ENCODE data around the gene SRPK1.

The SRPK1 gene

GRCh38 chr6:35795453-35796071 is 125.3 kb downstream of the SRPK1 start:
- Mint-ChIP-seq H3K36me3 (no peaks in the 10 kb centered on the region), H3K4me3 (no peak overlapping the region), H3K4me1 (no peaks in the 10 kb centered on the region), H3K9me3 (no peaks in the 10 kb centered on the region), H3K27ac (no peak overlapping the region)
- DNase-seq (ENCODE audit: low spot score in 2 of 2) (no peak), ATAC-seq (no peak)

- Mint-ChIP-seq H3K4me3 (no peak overlapping the region), H3K9me3 (no peaks in the 10 kb centered on the region), H3K4me1 (no peaks in the 10 kb centered on the region), H3K36me3 (no peaks in the 10 kb centered on the region), H3K27ac (no peak overlapping the region)
- ATAC-seq (no peak), DNase-seq (ENCODE audit: low spot score in 2 of 2) (no peak)
Measured at GRCh38 chr6:35794536-35795452, 126.1 kb downstream of the SRPK1 start.

DNA sequence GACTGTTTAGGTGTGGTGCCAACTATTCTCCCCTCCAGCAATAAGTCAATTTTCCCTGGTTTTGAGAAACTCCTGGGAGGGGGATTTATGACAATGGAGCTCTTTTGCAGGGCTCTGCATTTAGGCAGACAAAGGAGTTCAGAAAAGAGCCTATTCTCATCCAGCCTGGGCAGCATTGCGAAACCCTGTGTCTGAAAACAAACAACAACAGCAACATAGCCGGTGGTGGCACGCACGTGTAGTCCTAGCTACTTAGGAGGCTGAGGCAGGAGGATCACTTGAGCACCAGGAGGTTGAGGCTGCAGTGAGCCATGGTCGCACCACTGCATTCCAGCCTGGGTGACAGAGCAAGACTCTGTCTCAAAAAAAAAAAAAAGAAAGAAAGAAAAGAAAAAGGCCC is 130.2 kb downstream of the SRPK1 start:
- no peak for ATAC-seq
- no peak for DNase-seq (ENCODE audit: low spot score in 2 of 2)
- no peak overlapping the region for H3K4me3 Mint-ChIP-seq
- H3K9me3 Mint-ChIP-seq = no peaks in the 10 kb centered on the region
- H3K36me3 Mint-ChIP-seq = no peaks in the 10 kb centered on the region
- no peaks in the 10 kb centered on the region for H3K4me1 Mint-ChIP-seq
- no peak overlapping the region for H3K27ac Mint-ChIP-seq

- DNase-seq (ENCODE audit: low spot score in 2 of 2) (no peak), ATAC-seq (no peak)
- no peak overlapping the region for H3K27ac Mint-ChIP-seq
- no peak overlapping the region for H3K4me3 Mint-ChIP-seq
- no peaks in the 10 kb centered on the region for H3K9me3 Mint-ChIP-seq
- H3K36me3 Mint-ChIP-seq = no peaks in the 10 kb centered on the region
- no peaks in the 10 kb centered on the region for H3K4me1 Mint-ChIP-seq
Measured at GRCh38 chr6:35788423-35788982, 132.4 kb downstream of the SRPK1 start.

GRCh38 chr6:35787266-35788218 is 133.4 kb downstream of the SRPK1 start:
- no peaks in the 10 kb centered on the region for H3K4me1 Mint-ChIP-seq
- H3K36me3 Mint-ChIP-seq = no peaks in the 10 kb centered on the region
- H3K4me3 Mint-ChIP-seq = no peak overlapping the region
- no peak overlapping the region for H3K27ac Mint-ChIP-seq
- no peaks in the 10 kb centered on the region for H3K9me3 Mint-ChIP-seq
- DNase-seq (ENCODE audit: low spot score in 2 of 2) (no peak), ATAC-seq (no peak)

- no peaks in the 10 kb centered on the region for H3K9me3 Mint-ChIP-seq
- DNase-seq (ENCODE audit: low spot score in 2 of 2) = no peak
- no peak overlapping the region for H3K4me3 Mint-ChIP-seq
- no peaks in the 10 kb centered on the region for H3K4me1 Mint-ChIP-seq
- no peaks in the 10 kb centered on the region for H3K36me3 Mint-ChIP-seq
- no peak overlapping the region for H3K27ac Mint-ChIP-seq
- ATAC-seq = no peak
Measured at GRCh38 chr6:35786810-35787209, 134.1 kb downstream of the SRPK1 start.

DNA sequence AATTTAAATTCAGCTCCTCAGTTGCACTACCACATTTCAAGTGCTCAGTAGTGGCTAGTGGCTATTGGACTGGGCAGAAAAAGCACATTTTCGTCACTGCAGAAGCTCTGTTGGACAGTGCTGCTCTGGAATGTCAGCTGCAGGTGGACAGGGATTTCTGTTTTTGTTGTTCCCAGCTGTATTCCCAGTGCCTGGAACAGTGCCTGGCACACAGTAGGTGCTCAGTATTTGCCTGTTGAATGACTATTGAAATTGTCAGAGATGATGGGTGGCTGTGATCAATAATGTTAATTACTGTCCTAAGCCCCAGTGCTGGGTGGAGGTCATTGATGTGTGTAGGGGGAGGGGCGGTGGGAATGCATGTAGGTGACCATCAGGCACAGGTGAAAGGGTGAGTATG is 134.6 kb downstream of the SRPK1 start:
- Mint-ChIP-seq H3K4me1 (no peaks in the 10 kb centered on the region), H3K27ac (no peak overlapping the region), H3K4me3 (no peak overlapping the region)

DNA sequence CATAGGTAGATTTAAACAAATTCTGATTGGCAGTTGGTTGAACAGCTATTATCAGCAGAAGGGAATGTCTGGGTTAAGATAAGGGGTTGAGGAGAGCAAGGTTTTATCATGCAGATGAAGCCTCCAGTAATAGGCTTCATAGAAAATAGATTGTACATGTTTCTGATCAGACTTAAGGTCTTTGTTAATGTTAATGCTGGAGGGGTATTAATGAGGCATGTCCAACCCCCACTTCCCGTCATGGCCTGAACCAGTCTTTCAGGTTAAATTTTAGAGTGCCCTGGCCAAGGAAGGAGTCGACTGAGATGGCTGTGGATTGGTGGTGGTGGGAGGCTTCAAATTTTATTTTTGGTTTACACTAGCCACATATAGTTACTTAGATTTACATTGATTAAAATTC is 136.7 kb downstream of the SRPK1 start:
- Mint-ChIP-seq H3K4me3 (no peak overlapping the region), H3K9me3 (no peaks in the 10 kb centered on the region), H3K27ac (no peak overlapping the region), H3K36me3 (no peaks in the 10 kb centered on the region), H3K4me1 (no peaks in the 10 kb centered on the region)
- DNase-seq (ENCODE audit: low spot score in 2 of 2) = no peak
- no peak for ATAC-seq

More for the DNA sequence above, 134.6 kb downstream of the SRPK1 start:
- Mint-ChIP-seq H3K9me3 (no peaks in the 10 kb centered on the region), H3K36me3 (no peaks in the 10 kb centered on the region)
- DNase-seq (ENCODE audit: low spot score in 2 of 2) = no peak
- no peak for ATAC-seq
